Sigmoid colon (tissue), 4 donors: ENCODE measurements around the gene AIFM1.

Source experiments
- CTCF ChIP-seq, 4 experiments: fragments of 450-650 bp in 3 of 4; fragments of 200-600 bp in 1 of 4; IDR thresholded peaks; one replicate each; pipeline ENCODE4 v1.5.1; 2016 to 2019; ENCODE audit warnings: antibody characterized with exemption in 4 of 4, mild to moderate bottlenecking in 3 of 4, moderate library complexity in 2 of 4
- EP300 ChIP-seq, 4 donors: sonication (generic); formaldehyde crosslinking; IDR thresholded peaks; one replicate each; pipeline ENCODE4 v1.6.1; 2017; ENCODE audit warnings: antibody characterized with exemption in 4 of 4
- POLR2A ChIP-seq, 2 donors: fragments of 450-650 bp; IDR thresholded peaks; one replicate each; pipeline ENCODE4 v1.6.1; 2016; ENCODE audit warnings: antibody characterized with exemption in 2 of 2, mild to moderate bottlenecking in 2 of 2, moderate library complexity in 2 of 2
- POLR2AphosphoS5 ChIP-seq, 4 donors: sonication (generic); formaldehyde crosslinking; IDR thresholded peaks; one replicate each; pipeline ENCODE4 v1.6.1; 2017; ENCODE audit warnings: antibody characterized with exemption in 4 of 4

- TF ChIP-seq EP300 (IDR thresholded peaks at IDR 0.05) = no peak
- no peak for TF ChIP-seq CTCF (IDR thresholded peaks at IDR 0.05)
- no peak for TF ChIP-seq POLR2A (IDR thresholded peaks at IDR 0.05)
- no peak for TF ChIP-seq POLR2AphosphoS5 (IDR thresholded peaks at IDR 0.05)
Observed at GRCh38 chrX:130184857-130185256, 19.2 kb upstream of the AIFM1 start.
